Lung (tissue), 12 donors: ENCODE data around the gene ACO2. TPM values are rescaled to one million over a fixed set of nuclear protein-coding genes. Genes with fewer than 3 reads are reported as not detected.

ENCODE experiments used
- ATAC-seq: fragments of 200-7000 bp; cut with Tn5 transposase; one replicate; pipeline ENCODE4 v1.9.1; 2020; ENCODE audit warnings: moderate number of reproducible peaks; ENCODE audit not compliant: insufficient read depth, low FRiP score
- DNase-seq, 3 donors: peaks; one replicate each; pipeline ENCODE4 v3.0.0-alpha.2; 2013 to 2017
- H3K27ac ChIP-seq, 2 donors: one replicate each; pipeline ENCODE4 v1.5.1; 2013; ENCODE audit warnings: mild to moderate bottlenecking in 2 of 2, moderate library complexity in 2 of 2, control low read depth in 1 of 2, inconsistent platforms in 1 of 2, low read depth in 1 of 2, low read length in 1 of 2
- H3K27me3 ChIP-seq, 3 donors: one replicate each; pipeline ENCODE4 v1.5.1; 2013; ENCODE audit warnings: low read length in 2 of 3; ENCODE audit not compliant: control insufficient read depth in 3 of 3, insufficient read depth in 3 of 3
- H3K36me3 ChIP-seq, 4 donors: one replicate each; pipeline ENCODE4 v1.5.1; 2013; ENCODE audit warnings: low read length in 4 of 4, mild to moderate bottlenecking in 1 of 4, moderate library complexity in 1 of 4; ENCODE audit not compliant: control insufficient read depth in 4 of 4, insufficient read depth in 4 of 4
- H3K4me1 ChIP-seq, 5 donors: one replicate each; pipeline ENCODE4 v1.5.1; 2013; ENCODE audit warnings: low read length in 5 of 5, mild to moderate bottlenecking in 2 of 5, moderate library complexity in 1 of 5; ENCODE audit not compliant: control insufficient read depth in 5 of 5, insufficient read depth in 5 of 5
- H3K4me3 ChIP-seq: one replicate; pipeline ENCODE4 v1.5.1; 2013; ENCODE audit warnings: mild to moderate bottlenecking, control low read depth, moderate library complexity
- H3K9ac ChIP-seq, 2 donors: one replicate each; pipeline ENCODE4 v1.5.1; 2013; ENCODE audit warnings: low read length in 2 of 2, control low read depth in 1 of 2; ENCODE audit not compliant: insufficient read depth in 1 of 2
- H3K9me3 ChIP-seq, 4 donors: one replicate each; pipeline ENCODE4 v1.5.1; 2013; ENCODE audit warnings: low read length in 3 of 4, mild to moderate bottlenecking in 1 of 4, moderate library complexity in 1 of 4; ENCODE audit not compliant: control insufficient read depth in 4 of 4, insufficient read depth in 3 of 4
- WGBS, 2 donors: extraction: QIAGEN DNeasy Blood & Tissue Kit; methylation state at CpG; one replicate each; pipeline ENCODE4 v1.1.7; 2013; 5-methylcytosine and 5-hydroxymethylcytosine counted together
- polyA plus RNA-seq, 2 donors: library from polyadenylated mRNA; stranded (reverse); fragments of 200-250 nt; gene quantifications; one replicate each; pipeline ENCODE4 v1.2.1, GENCODE V29; 2013
- total RNA-seq, 2 donors: library from RNA; depleted of rRNA in 1 of 2; stranded (reverse); fragments of >200 nt in 1 of 2; gene quantifications; one replicate each; pipeline ENCODE4 v1.2.1, GENCODE V29; 2014 to 2021
- TF ChIP-seq, protein P1 (sequence below): IDR thresholded peaks from 2 replicates; pipeline ENCODE4 v1.5.1; 2012; ENCODE audit warnings: mild to moderate bottlenecking; ENCODE audit errors: control extremely low read depth, extremely low read depth
- donor health status: control.
- donor health status: control.
- donor health status: Bipolar disorder and iron deficiency.
- donor health status: healthy.
- donor health status: DM: yes; HTN: yes; CAD: no.

The ACO2 gene
- total and polyA plus RNA-seq, 4 donors, result 34.1 to 101 (median 62.5) TPM

GRCh38 chr22:41564563-41564962 is 95.6 kb downstream of the ACO2 start:
- WGBS, 2 donors, result 91 to 93% methylated on average over 8 of the region's 8 CpGs
- TF ChIP-seq, protein P1, sequence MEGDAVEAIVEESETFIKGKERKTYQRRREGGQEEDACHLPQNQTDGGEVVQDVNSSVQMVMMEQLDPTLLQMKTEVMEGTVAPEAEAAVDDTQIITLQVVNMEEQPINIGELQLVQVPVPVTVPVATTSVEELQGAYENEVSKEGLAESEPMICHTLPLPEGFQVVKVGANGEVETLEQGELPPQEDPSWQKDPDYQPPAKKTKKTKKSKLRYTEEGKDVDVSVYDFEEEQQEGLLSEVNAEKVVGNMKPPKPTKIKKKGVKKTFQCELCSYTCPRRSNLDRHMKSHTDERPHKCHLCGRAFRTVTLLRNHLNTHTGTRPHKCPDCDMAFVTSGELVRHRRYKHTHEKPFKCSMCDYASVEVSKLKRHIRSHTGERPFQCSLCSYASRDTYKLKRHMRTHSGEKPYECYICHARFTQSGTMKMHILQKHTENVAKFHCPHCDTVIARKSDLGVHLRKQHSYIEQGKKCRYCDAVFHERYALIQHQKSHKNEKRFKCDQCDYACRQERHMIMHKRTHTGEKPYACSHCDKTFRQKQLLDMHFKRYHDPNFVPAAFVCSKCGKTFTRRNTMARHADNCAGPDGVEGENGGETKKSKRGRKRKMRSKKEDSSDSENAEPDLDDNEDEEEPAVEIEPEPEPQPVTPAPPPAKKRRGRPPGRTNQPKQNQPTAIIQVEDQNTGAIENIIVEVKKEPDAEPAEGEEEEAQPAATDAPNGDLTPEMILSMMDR, result no peak
- no peak for DNase-seq
- Histone ChIP-seq H3K27me3 (no peaks in the 10 kb centered on the region), H3K36me3 (no peaks in the 10 kb centered on the region), H3K9me3 (no peaks in the 10 kb centered on the region), H3K4me3 (no peak overlapping the region), H3K9ac (no peak overlapping the region), H3K4me1 (peaks cover 0 to 39% (median 6%) of the 10 kb centered on the region in 5 donors), H3K27ac (peak overlapping the region in 1 of 2 donors; percentile 61)
- no peak for ATAC-seq

- Histone ChIP-seq H3K27ac (peak overlapping the region; percentile 2 to 51), H3K9me3 (no peaks in the 10 kb centered on the region), H3K4me3 (no peak overlapping the region), H3K4me1 (peaks cover 0 to 31% (median 6%) of the 10 kb centered on the region in 5 donors), H3K27me3 (no peaks in the 10 kb centered on the region), H3K36me3 (no peaks in the 10 kb centered on the region), H3K9ac (no peak overlapping the region)
- 65% methylated on average over 8 of the region's 8 CpGs for WGBS, 2 donors
- TF ChIP-seq, protein P1, result no peak
- ATAC-seq (peak; percentile 35), DNase-seq (peak; percentile 67 to 79 (median 71))
Measured at GRCh38 chr22:41565403-41566054, 96.6 kb downstream of the ACO2 start.

- Histone ChIP-seq H3K9ac (no peak overlapping the region), H3K4me3 (no peak overlapping the region), H3K4me1 (peaks cover 0 to 16% (median 1%) of the 10 kb centered on the region in 5 donors), H3K27ac (no peak overlapping the region), H3K36me3 (peaks cover 0 to 5% (median 0%) of the 10 kb centered on the region in 4 donors), H3K9me3 (no peaks in the 10 kb centered on the region), H3K27me3 (no peaks in the 10 kb centered on the region)
- no peak for ATAC-seq
- TF ChIP-seq, protein P1, result no peak
- 62 to 72% methylated on average over 3 of the region's 3 CpGs for WGBS, 2 donors
- no peak for DNase-seq
Measured at GRCh38 chr22:41567512-41567768, 98.5 kb downstream of the ACO2 start.

GRCh38 chr22:41568811-41569210 is 99.9 kb downstream of the ACO2 start:
- H3K27me3 ChIP-seq, result no peaks in the 10 kb centered on the region
- H3K9ac ChIP-seq, result no peak overlapping the region
- TF ChIP-seq, protein P1, result no peak
- no peak for DNase-seq
- no peak for ATAC-seq
- no peaks in the 10 kb centered on the region for H3K9me3 ChIP-seq
- no peak overlapping the region for H3K4me3 ChIP-seq
- H3K27ac ChIP-seq, result no peak overlapping the region
- H3K4me1 ChIP-seq, result peaks cover 0 to 13% (median 0%) of the 10 kb centered on the region in 5 donors
- peaks cover 0 to 6% (median 0%) of the 10 kb centered on the region in 4 donors for H3K36me3 ChIP-seq
- 75 to 84% methylated on average over 7 of the region's 7 CpGs for WGBS, 2 donors
